GM19395 (cell line): ENCODE measurements around the gene ZC3H10.
"Not testable (repeated sequence)": the region's sequence is repeated elsewhere in the genome, so short reads cannot be mapped to it uniquely, and the experiment has no call there.

Experiments used
- ATAC-seq: cut with Tn5 transposase; IDR thresholded peaks from one replicate; pipeline ENCODE4 v1.9.1; 2021; ENCODE audit warnings: mild to moderate bottlenecking, moderate library complexity; ENCODE audit not compliant: unreplicated experiment

The ZC3H10 gene

GRCh38 chr12:56117778-56118687 lies at the start of gene ZC3H10:
Gene ZC3H10, plus strand, starts transcription at chr12:56118266. Its CDS starts 2,297 bp downstream, at chr12:56120563.
- peak; percentile 87 for ATAC-seq

GRCh38 chr12:56071648-56072047 lies 46.4 kb upstream of the ZC3H10 start:
- ATAC-seq = no peak

- no peak for ATAC-seq
Observed at GRCh38 chr12:56074396-56074795, 43.7 kb upstream of the ZC3H10 start.

- not testable (repeated sequence) for ATAC-seq
Observed at GRCh38 chr12:56077966-56078365, 40.1 kb upstream of the ZC3H10 start.

GRCh38 chr12:56078427-56078826 lies 39.6 kb upstream of the ZC3H10 start:
- no peak for ATAC-seq

GRCh38 chr12:56078931-56079722 lies 38.9 kb upstream of the ZC3H10 start:
- peak; percentile 74 for ATAC-seq

- ATAC-seq = peak; percentile 34
Observed at GRCh38 chr12:56079723-56080555, 38.1 kb upstream of the ZC3H10 start, which contains the start of gene ERBB3. Gene ERBB3, plus strand, starts transcription at chr12:56080165. Its CDS starts 136 bp downstream, at chr12:56080301.

- no peak for ATAC-seq
Observed at GRCh38 chr12:56080556-56081138, 37.4 kb upstream of the ZC3H10 start.

- ATAC-seq = no peak
Observed at GRCh38 chr12:56081393-56082347, 36.4 kb upstream of the ZC3H10 start.

- no peak for ATAC-seq
Observed at GRCh38 chr12:56082382-56082781, 35.7 kb upstream of the ZC3H10 start.

GRCh38 chr12:56082967-56083366 lies 35.1 kb upstream of the ZC3H10 start:
- ATAC-seq = no peak

- ATAC-seq = no peak
Observed at GRCh38 chr12:56084958-56085543, 33.0 kb upstream of the ZC3H10 start.

- no peak for ATAC-seq
Observed at GRCh38 chr12:56086096-56086495, 32.0 kb upstream of the ZC3H10 start.

GRCh38 chr12:56086608-56087007 lies 31.5 kb upstream of the ZC3H10 start:
- no peak for ATAC-seq

GRCh38 chr12:56087220-56087619 lies 30.8 kb upstream of the ZC3H10 start:
- no peak for ATAC-seq

- ATAC-seq = no peak
Observed at GRCh38 chr12:56097738-56098137, 20.3 kb upstream of the ZC3H10 start.

GRCh38 chr12:56098592-56098991 lies 19.5 kb upstream of the ZC3H10 start:
- ATAC-seq = no peak

GRCh38 chr12:56099787-56100186 lies 18.3 kb upstream of the ZC3H10 start:
- no peak for ATAC-seq

GRCh38 chr12:56101045-56101444 lies 17.0 kb upstream of the ZC3H10 start:
- ATAC-seq = no peak
